Measurements from ENCODE around the gene WDR20.
"Not testable (repeated sequence)": the region's sequence is repeated elsewhere in the genome, so short reads cannot be mapped to it uniquely, and the experiment has no call there.

Gene WDR20

DNA sequence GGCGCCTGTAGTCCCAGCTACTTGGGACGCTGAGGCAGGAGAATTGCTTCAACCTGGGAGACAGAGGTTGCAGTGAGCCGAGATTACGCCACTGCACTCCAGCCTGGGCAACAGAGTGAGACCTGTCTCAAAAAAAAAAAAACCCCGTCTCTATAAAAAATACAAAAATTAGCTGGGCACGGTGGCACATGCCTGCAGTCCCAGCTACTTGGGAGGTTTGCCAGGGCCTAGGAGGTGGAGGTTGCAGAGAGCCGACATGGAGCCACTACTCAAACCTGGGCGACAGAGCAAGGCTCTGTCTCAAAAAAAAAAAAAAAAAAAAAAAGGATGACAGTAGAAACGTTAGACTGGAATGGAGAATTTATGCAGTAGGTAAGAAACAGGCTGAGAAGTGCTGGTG, 5.7 kb upstream of the WDR20 start:
- DNase-seq = not testable (repeated sequence)

DNA sequence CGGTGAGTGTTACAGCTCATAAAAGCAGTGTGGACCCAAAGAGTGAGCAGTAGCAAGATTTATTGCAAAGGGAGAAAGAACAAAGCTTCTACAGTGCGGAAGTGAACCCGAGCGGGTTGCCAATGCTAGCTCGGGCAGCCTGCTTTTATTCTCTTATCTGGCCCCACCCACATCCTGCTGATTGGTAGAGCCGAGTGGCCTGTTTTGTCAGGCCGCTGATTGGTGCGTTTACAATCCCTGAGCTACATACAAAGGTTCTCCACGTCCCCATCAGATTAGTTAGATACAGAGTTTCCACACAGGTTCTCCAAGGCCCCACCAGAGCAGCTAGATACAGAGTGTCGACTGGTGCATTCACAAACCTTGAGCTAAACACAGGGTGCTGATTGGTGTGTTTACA, 5.0 kb upstream of the WDR20 start:
- DNase-seq = not testable (repeated sequence)

DNA sequence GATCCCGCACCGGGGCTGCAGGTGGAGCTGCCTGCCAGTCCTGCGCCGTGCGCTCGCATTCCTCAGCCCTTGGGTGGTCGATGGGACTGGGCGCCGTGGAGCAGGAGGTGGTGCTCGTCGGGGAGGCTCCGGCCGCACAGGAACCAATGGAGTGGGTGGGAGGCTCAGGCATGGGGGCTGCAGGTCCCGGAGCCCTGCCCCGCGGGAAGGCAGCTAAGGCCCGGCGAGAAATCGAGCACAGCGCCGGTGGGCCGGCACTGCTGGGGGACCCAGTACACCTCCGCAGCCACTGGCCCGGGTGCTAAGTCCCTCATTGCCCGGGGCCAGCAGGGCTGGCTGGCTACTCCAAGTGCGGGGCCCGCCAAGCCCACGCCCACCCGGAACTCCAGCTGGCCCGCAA, 4.2 kb upstream of the WDR20 start:
- not testable (repeated sequence) for DNase-seq

DNA sequence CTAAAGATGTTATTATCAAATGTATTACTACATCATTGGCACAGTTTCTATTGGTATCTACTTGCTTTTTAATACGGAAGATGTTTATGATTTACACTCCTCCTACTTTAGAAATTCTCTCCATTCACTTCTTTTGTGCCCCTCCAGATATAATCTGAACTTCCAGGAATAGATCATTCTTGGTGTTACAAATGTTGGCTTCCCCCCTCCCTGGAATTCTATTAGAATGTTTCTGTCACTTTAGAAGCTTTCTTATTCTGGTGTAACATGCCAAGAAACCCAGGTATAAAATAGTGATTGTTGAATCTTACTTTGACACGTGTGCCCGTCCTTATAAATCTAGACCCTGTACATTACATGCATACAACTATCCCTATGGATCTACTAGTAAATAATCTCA, 1.2 kb upstream of the WDR20 start:
- DNase-seq = no peak

DNA sequence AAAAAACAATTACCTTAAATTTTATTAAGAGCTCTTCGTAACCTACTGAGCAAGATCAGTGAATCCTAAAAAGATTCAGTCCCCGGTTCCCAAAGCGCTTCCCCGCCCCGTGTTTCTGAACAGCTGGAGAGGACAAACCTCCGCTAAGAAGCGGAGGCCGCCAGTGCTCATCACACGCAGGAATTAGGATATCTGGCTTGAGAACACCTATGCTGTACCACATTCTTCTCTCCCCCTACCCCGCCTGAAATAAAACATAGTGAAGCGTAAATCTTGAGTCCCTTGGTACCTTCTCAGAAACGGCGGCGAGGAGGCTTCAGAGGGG, 774 bp upstream of the WDR20 start:
- no peak for DNase-seq

DNA sequence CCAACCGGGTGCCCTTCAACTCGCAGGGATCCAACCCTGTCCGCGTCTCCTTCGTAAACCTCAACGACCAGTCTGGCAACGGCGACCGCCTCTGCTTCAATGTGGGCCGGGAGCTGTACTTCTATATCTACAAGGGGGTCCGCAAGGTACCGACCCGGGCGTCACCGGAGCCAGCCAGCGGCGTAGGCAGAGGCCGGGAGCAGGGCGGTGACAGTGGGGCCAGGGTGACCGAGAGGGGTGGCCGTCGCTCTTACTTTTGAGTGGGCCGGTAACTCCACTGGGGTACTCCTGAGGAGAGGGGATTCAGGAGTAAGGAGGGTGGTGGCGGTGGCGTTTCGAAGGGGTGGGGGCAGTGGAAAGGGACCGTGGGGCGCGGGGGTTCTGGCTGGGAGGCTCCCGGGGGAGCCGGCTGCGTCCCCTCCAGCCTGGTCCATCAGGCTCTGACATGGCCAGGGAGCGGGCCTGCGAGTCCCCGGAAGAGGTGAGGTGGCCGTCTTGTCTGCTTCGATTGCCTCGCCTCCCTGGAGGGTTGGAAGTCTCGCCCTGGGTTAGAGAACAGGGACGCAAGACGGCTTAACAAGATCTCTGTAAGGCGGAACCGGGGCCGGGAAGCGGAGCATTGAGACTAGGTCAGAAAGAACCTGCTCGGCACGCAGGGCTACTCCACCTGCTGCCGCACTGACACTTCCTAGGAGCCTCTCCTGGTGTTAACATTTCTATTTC, 491 bp downstream of the WDR20 start:
- peak; percentile 48 for DNase-seq

DNA sequence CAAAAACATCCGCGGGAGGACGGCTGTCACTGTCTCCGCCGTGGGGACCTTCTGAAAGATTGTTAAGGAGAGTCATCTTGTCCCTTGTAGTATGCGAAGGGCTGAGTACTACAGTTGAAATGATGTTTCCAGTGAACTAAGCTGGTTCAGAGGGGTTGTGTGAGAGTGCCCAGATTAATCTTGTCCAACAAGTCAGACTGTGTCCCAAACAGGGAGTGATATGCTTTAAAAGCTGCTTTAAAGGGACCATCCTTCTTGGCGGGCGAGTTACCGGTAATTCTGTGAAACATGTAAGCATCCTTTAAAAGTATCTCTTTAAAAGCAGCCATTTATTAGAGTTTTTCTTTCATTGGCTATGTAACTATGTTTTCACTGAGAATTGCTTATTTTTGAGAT, 1.1 kb downstream of the WDR20 start:
- DNase-seq = no peak

DNA sequence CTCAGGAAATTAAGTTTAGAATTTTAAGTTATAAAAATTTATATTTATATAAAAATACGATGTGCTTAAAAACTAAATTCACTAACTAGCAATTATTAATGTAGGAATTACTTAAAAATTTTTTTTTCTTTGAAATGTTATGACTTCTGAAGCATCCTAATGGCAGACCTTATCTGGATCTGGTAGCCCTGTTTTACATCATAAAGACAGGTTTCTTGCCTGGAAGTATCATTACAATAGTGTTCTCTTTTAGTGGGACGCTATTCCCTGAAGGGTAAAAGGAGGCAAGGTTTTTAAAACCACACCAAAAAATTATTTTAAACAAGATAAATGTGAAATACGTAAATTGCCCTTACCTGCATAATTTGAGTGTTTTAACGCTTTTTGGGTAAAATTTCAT, 2.1 kb downstream of the WDR20 start:
- DNase-seq = no peak

DNA sequence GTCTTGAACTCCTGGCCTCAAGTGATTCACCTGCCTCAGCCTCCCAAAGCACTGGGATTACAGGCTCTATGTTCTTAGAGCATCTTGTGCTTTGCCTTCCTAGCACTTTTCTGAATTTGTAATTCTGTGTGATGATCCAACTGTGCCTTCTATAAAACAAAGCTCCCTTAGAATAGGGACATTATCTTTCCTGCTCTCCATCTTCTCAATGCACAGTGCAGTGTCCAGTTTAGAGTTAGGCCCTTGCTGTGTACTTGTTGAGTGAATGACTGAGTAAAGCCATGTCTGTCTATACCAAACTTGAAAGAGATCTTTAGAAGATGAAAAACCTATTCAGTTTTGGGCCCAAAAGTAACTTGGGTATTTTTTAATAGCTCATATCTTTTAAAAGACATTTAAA, 5.2 kb downstream of the WDR20 start:
- no peak for DNase-seq

DNA sequence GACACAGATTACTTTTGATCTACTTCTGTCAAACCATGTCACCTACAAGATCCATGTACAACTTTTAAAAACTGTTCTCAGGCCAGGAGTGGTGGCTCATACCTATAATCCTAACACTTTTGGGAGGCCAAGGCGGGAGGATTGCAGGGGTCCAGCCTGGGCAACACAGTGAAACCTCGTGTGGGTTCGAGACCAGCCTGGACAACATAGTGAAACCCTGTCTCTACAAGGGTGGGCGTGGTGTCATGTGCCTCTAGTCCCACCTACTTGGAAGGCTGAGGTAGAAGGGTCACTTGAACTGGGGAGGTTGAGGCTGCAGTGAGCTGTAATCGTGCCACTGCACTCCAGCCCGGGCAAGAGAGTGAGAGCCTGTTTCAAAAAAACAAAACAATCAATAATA, 5.7 kb downstream of the WDR20 start:
- no peak for DNase-seq

DNA sequence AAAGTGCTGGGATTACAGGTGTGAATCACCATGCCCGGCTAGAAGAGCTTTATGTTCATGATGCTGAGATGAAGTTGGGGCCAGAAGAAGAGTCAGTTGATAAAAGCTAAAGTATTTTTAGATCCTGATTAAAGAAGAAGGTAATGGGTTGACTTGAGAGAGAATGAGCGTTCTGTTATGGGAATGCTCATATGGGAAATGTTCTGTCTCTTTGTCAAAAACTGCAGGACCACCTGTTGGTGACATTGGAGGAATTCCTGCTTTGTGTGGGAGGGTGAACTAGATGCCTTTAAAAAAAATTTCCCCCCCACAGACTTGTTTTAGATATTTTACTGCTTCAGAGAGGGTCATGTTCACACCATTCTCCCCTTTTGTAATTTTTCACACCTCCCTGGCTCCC, 6.7 kb downstream of the WDR20 start:
- no peak for DNase-seq

DNA sequence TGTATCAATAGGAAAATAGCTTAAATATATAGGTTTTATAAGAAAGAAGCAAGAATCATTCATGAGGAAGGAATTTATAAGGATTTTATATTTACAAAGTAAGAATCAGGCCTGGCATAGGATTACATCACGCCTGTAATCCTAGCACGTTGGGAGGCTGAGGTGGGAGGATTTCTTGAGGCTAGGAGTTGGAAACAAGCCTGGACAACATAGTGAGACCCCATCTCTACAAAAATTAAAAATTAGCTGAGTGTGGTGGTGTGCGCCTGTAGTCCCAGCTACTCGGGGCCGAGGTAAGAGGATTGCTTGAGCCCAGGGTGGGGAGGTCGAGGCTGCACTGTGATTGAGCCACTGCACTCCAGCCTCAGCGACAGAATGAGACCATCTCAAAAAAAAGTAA, 10.4 kb downstream of the WDR20 start:
- no peak for DNase-seq

DNA sequence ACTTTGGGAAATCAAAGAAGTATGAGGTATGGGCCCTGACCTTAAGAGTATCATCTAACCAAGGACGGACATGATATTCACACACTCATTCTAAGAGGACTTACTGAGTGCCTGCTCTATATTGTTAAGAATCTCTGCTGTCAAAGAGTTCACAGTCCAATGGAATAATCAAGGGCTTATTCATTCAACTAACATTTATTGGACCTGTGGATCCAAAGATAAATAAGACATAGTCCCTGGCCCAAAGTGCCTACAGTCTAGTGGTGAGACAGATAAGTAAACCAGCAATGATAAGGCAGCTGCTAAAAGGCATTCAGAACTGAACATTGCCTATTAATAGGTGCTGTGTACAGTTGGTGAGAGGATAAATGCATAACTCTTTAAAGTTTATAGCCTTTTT, 11.0 kb downstream of the WDR20 start:
- no peak for DNase-seq

DNA sequence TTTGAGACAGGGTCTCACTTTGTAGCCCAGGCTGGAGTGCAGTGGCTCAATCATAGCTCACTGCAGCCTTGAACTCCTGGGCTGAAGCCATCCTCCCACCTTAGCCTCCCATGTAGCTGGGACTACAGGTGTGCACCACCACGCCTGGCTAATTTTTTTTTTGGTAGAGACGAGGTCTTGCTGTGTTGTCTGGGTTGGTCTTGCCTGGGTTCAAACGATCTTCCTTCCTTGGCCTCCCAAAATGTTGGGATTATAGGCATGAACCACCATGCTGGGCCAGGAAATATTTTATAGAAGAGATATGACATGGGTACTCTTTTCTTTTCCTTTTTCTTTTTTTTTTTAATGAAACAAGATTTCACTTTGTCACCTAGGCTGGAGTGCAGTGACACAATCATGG, 11.7 kb downstream of the WDR20 start:
- not testable (repeated sequence) for DNase-seq

DNA sequence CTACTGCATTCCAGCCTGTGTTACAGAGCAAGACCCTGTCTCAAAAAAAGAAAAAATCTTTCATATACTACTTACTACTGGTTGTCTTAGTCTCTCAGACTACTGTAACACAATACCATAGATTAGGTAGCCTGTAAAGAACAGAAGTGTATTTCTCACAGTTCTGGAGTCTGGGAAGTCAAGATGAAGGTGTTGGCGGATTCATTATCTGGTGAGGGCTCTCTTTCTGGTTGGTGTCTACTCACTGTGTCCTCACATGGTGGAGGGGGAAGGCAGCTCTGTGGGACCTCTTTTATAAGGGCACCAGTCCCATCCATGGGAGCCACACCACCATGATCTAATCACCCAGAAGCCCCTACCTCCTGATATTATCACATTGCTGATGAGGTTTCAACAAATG, 14.4 kb downstream of the WDR20 start:
- DNase-seq = no peak

DNA sequence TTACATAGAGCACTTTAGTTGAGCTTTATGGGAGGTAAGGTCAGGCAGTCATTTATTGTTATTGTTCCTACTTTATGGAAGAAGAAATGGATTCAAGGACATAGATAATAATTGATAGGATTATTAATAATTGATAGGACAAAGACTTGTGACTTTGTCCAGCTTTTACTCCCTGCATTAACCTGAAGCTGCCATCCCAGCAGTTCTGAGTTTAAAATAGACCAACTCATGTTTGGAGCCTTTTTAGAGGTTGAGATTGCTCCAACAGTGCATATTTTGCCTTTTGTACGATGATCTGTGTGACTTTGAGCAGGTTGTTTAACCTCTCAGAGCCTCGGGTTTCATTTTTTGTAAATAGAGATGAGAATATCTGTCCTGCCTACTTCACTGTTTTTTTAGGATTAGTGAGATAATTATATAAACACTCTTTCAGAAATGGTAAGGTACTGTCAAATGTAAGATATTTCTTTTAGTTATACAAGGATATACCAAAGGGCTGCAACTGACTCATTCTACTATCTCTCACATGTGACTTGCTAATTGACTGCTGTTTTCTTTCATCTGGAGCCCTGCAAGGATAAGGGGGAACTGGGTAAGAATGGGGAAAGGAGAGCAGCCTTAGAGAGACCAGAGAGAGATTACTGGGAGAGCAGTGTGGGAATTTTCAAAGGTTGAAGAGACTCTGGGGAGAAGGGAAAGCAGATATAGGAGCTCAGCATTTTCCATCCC, 15.3 kb downstream of the WDR20 start:
- DNase-seq = no peak

DNA sequence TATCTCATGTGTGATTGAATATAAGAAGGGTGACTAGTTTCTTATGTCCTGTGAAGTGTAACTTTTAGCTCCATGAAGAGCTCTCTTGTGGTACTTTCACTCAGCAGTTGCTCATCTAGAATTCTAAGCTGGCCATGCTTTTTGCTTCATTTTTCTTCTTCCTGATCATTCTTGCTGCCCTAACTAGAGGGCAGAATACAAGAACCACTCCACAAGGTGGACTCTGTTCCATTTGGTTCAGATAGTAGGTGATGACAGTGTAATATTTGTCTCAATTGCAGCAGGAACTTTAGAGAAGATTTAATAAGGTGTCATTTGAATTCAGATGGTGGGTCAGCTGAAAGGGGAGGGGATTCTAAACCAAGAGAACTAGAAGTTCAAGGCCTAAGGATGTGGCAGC, 17.6 kb downstream of the WDR20 start:
- no peak for DNase-seq

DNA sequence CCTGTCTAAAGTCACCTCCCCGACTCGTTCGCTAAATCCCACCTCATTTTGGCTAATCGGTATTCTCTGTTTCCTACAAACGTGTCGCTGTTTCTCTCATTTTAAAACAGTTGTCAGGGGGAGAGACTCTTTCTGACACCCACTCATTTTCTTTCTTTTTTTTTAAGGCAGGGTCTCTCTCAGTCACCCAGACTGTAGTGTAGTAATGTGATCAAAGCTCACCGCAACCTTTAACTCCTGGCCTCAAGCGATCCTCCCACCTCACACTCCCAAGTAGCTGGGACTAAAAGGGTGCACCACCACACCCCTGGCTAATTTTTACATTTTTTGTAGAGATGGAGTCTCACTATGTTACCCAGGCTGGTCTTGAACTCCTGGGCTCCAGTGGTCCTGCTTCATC, 19.1 kb downstream of the WDR20 start:
- no peak for DNase-seq

DNA sequence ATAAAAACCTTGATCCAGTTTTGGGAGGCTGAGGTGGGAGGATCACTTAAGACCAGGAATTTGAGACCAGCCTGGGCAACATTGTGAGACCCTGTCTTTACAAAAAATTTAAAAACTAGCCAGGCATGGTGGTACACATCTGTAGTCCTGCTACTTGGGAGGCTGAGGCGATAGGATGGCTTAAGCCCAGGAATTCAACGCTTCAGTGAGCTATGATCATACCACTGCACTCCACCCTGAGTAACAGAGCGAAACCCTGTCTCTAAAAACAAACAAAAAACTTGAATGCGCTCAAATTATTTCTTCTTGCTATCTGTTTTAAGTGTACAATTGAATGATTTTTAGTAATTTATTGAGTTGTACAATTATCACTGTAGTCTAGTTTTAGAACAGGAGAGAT, 20.1 kb downstream of the WDR20 start:
- DNase-seq = no peak

DNA sequence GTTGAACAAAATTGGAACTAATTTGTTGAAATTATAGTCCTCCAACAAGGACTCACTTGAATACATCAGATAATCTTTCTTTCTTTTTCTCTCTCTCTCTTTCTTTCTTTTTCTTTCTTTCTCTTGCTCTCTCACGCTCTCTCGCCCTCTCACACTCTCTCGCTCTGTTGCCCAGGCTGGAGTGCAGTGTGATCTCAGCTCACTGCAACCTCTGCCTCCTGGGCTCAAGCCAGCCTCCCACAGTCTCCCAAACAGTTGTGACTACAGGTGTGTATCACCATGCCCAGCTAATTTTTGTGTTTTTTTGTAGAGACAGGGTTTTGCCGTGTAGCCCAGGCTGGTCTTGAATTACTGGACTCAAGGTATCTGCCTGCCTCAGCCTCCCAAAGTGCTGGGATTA, 22.8 kb downstream of the WDR20 start:
- DNase-seq = no peak

DNA sequence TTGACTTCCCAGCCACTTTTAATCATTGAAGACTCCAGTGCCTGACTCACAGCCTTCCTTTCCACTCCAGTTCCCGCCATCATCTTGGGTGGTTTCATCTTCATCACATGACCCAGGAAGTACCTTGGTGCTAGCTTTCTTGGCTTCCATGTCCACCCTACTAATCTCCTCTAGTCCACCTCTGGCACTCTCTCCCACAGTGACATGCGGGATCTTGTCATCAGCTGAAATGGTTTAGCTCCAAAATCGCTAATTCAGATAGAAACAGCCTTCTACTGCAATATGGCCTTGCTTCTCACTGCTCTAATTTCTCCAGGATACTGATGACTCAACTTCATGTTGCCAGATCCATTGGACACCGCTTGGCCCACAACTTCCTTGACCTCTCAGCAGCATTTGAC, 24.5 kb downstream of the WDR20 start:
- no peak for DNase-seq

DNA sequence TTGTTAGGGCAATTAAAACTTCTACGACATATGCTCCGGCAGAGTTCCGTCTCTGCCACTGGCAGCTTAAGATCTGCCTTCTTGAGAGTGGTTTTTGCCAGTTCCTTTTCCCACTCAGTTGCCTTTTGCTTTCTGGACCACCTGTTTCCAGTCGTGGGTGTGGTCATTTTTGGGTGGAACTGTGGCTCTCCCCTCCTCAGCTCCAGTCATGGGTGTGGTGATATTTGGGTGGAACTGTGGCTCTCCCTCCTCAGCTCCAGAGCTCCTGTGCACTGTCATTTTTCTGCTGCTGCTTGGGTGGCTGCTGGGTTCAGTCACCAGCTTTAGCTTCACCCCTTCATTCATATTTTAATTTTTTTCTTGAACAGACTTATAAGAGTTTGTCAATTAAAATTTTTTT, 25.3 kb downstream of the WDR20 start:
- no peak for DNase-seq

DNA sequence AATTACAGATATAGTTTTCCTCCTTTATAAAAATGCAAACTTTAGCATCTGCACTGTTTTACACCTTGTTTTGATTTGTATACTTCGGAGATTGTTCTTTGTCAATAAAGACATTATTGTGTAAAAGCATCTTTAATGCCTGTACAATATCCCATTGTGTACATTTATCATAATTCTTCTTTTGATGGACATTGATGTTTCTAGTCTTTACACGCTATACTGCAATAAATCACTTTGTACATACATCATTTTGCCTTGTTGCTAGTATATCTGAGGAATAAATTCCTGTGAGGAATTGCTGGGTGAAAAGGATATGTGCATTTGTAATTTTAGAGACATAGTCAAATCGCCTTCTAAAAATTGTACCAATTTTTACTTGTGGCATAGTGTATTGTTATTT, 30.4 kb downstream of the WDR20 start:
- DNase-seq = no peak

DNA sequence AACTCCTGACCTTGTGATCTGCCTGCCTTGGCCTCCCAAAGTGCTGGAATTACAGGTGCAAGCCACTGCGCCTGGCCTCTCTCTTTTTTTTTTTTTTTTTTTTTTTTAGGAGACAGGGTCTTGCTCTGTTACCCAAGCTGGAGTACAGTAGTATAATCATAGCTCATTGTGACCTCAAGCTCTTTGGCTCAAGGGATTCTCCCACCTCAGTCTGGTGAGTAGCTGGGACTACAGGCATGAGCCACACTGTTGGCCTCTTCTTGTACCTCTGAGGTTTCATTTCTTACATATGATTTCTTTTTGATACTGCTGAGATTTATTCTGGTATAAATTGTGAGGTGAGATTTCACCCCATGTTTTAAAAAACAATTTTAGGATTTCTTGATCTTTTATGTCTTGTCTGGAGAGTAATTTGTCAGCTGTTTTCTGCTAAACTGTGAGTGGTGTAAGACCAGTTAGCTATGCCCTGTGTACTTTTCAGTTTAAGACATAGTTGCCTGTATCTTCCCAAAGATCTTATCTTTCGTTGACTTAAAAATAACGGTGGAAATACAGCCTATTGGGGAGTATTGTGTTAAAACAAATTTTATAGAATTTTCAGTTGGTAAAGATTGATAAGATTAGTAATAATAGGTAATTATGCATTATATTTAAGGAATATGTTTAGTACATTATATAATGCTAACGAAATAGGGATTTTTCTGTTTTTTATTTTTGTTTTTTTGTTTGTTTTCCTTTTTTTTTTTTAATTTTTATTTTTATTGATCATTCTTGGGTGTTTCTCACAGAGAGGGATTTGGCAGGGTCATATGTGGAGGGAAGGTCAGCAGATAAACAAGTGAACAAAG, 31.7 kb downstream of the WDR20 start:
- no peak for DNase-seq

DNA sequence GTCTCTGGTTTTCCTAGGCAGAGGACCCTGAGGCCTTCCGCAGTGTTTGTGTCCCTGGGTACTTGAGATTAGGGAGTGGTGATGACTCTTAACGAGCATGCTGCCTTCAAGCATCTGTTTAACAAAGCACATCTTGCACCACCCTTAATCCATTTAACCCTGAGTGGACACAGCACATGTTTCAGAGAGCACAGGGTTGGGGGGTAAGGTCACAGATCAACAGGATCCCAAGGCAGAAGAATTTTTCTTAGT, 32.2 kb downstream of the WDR20 start:
- DNase-seq = not testable (repeated sequence)
